HepG2 (cell line): ENCODE measurements around the gene CCNL1. TPM values are rescaled to one million over a fixed set of nuclear protein-coding genes. Genes with fewer than 3 reads are reported as not detected.

ENCODE experiments used
- ATAC-seq: fragments of 200-7000 bp; cut with Tn5 transposase; 3 replicates; pipeline ENCODE4 v1.9.1; 2020; ENCODE audit warnings: mild to moderate bottlenecking, moderate library complexity
- BruUV-seq: library from RNA; stranded (reverse); fragments of 400-500 nt; replicated peaks from 2 replicates; lab custom pipeline; 2021; lab: Mats Ljungman, UMichigan
- CTCF ChIA-PET: fragments of 300-600 bp; formaldehyde crosslinking; extraction: SDS; loops from one replicate; lab custom pipeline; 2021; ENCODE audit warnings: low total read pairs, inconsistent platforms, low intra/inter-chr PET ratio; lab: Yijun Ruan, JAX
- POLR2A ChIA-PET: fragments of 350-600 bp; sonication (Branson Sonifier 250); formaldehyde crosslinking; loops from one replicate; lab custom pipeline; 2020; ENCODE audit warnings: antibody characterized with exemption, inconsistent platforms; lab: Yijun Ruan, JAX
- DNase-seq: peaks from one replicate; pipeline ENCODE4 v3.0.0-alpha.2; 2015; ENCODE audit warnings: low spot score
- FAIRE-seq: peaks from 3 replicates; lab custom pipeline; 2011; peaks lifted over from hg19 to GRCh38; lab: Jason Lieb, UNC
- H2AFZ ChIP-seq: one replicate; pipeline ENCODE4 v1.6.1; 2011; ENCODE audit warnings: low read length, inconsistent platforms
- H3K27ac ChIP-seq: fragments of 300-600 bp; 3 replicates; pipeline ENCODE4 v1.8.0; 2011; ENCODE audit warnings: mixed run types, mild to moderate bottlenecking, mixed read lengths, low read length, inconsistent platforms; ENCODE audit not compliant: insufficient read depth; ENCODE audit errors: extremely low read length
- H3K27me3 ChIP-seq, 2 experiments: fragments of 200-600 bp in 1 of 2; 2 replicates in 1 of 2; 3 replicates in 1 of 2; pipeline versions ENCODE4 v1.6.0 to v1.8.0; 2011; ENCODE audit warnings: low read length in 2 of 2, mild to moderate bottlenecking in 2 of 2, moderate library complexity in 2 of 2, inconsistent platforms in 1 of 2; ENCODE audit not compliant: insufficient read depth in 2 of 2, control insufficient read depth in 1 of 2
- H3K36me3 ChIP-seq, 2 experiments: fragments of 200-600 bp in 1 of 2; replicated peaks in 1 of 2; 2 replicates in 1 of 2; 3 replicates in 1 of 2; pipeline versions ENCODE4 v1.5.1 to v1.8.0; 2011; ENCODE audit warnings: low read length in 2 of 2, inconsistent platforms in 1 of 2; ENCODE audit not compliant: insufficient read depth in 2 of 2, control insufficient read depth in 1 of 2
- H3K4me1 ChIP-seq: 2 replicates; pipeline ENCODE4 v1.5.1; 2012; ENCODE audit warnings: low read length, inconsistent platforms; ENCODE audit not compliant: insufficient read depth
- H3K4me2 ChIP-seq: 2 replicates; pipeline ENCODE4 v1.6.0; 2011; ENCODE audit warnings: low read depth, low read length, inconsistent platforms
- H3K4me3 ChIP-seq, 3 experiments: fragments of 200-600 bp in 1 of 3; sonication (generic), shearing (Covaris generic) in 1 of 3; replicated peaks in 1 of 3; 2 replicates each; pipeline ENCODE4 v1.5.1; 2011 to 2016; ENCODE audit warnings: low read length in 3 of 3, inconsistent platforms in 2 of 3, low read depth in 2 of 3, mild to moderate bottlenecking in 2 of 3, control low read depth in 1 of 3, mixed read lengths in 1 of 3; ENCODE audit not compliant: insufficient read depth in 1 of 3
- H3K79me2 ChIP-seq: one replicate; pipeline ENCODE4 v1.6.1; 2011; ENCODE audit warnings: low read length, inconsistent platforms; ENCODE audit not compliant: insufficient read depth
- H3K9ac ChIP-seq: 2 replicates; pipeline ENCODE4 v1.6.0; 2011; ENCODE audit warnings: mild to moderate bottlenecking, low read depth, low read length, inconsistent platforms; ENCODE audit not compliant: insufficient read depth
- H3K9me3 ChIP-seq: 2 replicates; pipeline ENCODE4 v1.5.1; 2012; ENCODE audit warnings: mild to moderate bottlenecking, low read length
- H4K20me1 ChIP-seq: 2 replicates; pipeline ENCODE4 v1.6.0; 2011; ENCODE audit warnings: inconsistent platforms, mild to moderate bottlenecking, low read length, moderate library complexity; ENCODE audit not compliant: insufficient read depth
- AGO2 ChIP-seq: fragments of 200-400 bp; formaldehyde crosslinking; optimal IDR thresholded peaks from 2 replicates; pipeline ENCODE3; 2017; ENCODE audit warnings: mild to moderate bottlenecking, low read depth, low read length, moderate library complexity
- GMEB1 ChIP-seq: sonication (generic); formaldehyde crosslinking; IDR thresholded peaks from 2 replicates; pipeline ENCODE4 v1.5.1; 2020; ENCODE audit warnings: missing genetic modification reagents, mild to moderate bottlenecking, borderline replicate concordance
- MEF2D ChIP-seq: sonication (generic); formaldehyde crosslinking; IDR thresholded peaks from 2 replicates; pipeline ENCODE4 v1.5.1; 2020; ENCODE audit warnings: mild to moderate bottlenecking, missing genetic modification reagents
- POLR2A ChIP-seq, 2 experiments: IDR thresholded peaks; 2 replicates each; pipeline ENCODE4 v1.6.1; 2011; ENCODE audit warnings: low read depth in 2 of 2, low read length in 2 of 2, mild to moderate bottlenecking in 1 of 2, moderate library complexity in 1 of 2; ENCODE audit not compliant: insufficient read depth in 1 of 2
- POLR2AphosphoS5 ChIP-seq: IDR thresholded peaks from 2 replicates; pipeline ENCODE4 v1.6.1; 2012; ENCODE audit warnings: low read depth, low read length
- RBFOX2 ChIP-seq: fragments of 200-400 bp; formaldehyde crosslinking; IDR thresholded peaks from 2 replicates; pipeline ENCODE4 v1.6.1; 2017; ENCODE audit warnings: low read depth, mild to moderate bottlenecking, low read length
- RFX1 ChIP-seq: fragments of 450-650 bp; IDR thresholded peaks from 2 replicates; pipeline ENCODE4 v1.6.1; 2017
- RFX3 ChIP-seq: IDR thresholded peaks from 2 replicates; pipeline ENCODE4 v1.6.1; 2016; ENCODE audit warnings: missing biosample characterization, missing genetic modification reagents
- TFDP1 ChIP-seq: IDR thresholded peaks from 2 replicates; pipeline ENCODE4 v1.6.1; 2016; ENCODE audit warnings: missing compliant biosample characterization, missing genetic modification reagents, borderline replicate concordance
- WGBS: methylation state at CpG from one replicate; pipeline ENCODE4 v1.1.6; 2017; ENCODE audit warnings: low lambda C conversion rate; 5-methylcytosine and 5-hydroxymethylcytosine counted together
- in situ Hi-C: cut with HindIII; loops from 2 replicates; pipeline ENCODE4 v1.10.0; 2017; ENCODE audit warnings: low pct_unique_long_range_greater_than_20kb; ENCODE audit not compliant: extremely low pct_ligation_motif_present
- intact Hi-C: fragments of 100-400 bp; cut with micrococcal nuclease; formaldehyde crosslinking; loops from one replicate; pipeline ENCODE4 v1.10.0; 2022; ENCODE audit not compliant: unreplicated experiment
- polyA plus RNA-seq, 8 experiments: library from polyadenylated mRNA; depleted of rRNA in 3 of 8; stranded (reverse) in 7 of 8; unstranded in 1 of 8; fragments of >200 nt; fragmentation: Illumina TruSeq in 4 of 8; extraction: Trizol in 4 of 8; gene quantifications; 2 replicates each; pipeline versions ENCODE4 v1.2.1 to v1.2.3, GENCODE V29; 2011 to 2016; ENCODE audit warnings: low read depth in 4 of 8, missing spikeins in 1 of 8, mixed read lengths in 1 of 8; ENCODE audit not compliant: insufficient read depth in 1 of 8
- total RNA-seq, 5 experiments: library from RNA; depleted of rRNA; stranded (reverse); fragments of >200 nt; fragmentation: Illumina TruSeq; extraction: Trizol; gene quantifications; 2 replicates each; pipeline ENCODE4 v1.2.3, GENCODE V29; 2016; ENCODE audit warnings: low read depth in 1 of 5

The CCNL1 gene
- total and polyA plus RNA-seq, 2 of the 13 experiments (the other 11 are each of a cell fraction or from before 2014, with no cell fraction given) = 151 to 303 TPM

- BruUV-seq = no TSS peak
- in situ Hi-C loops = no loop called here
- Histone ChIP-seq H3K4me2 (peak overlapping the region; percentile 85), H2AFZ (no peak overlapping the region), H3K27ac (no peak overlapping the region), H3K4me3 (peak overlapping the region; percentile 94 to 99 (median 98); a peak in 5 of 6 replicates), H3K79me2 (peaks cover 70% of the 10 kb centered on the region), H3K27me3 (no peaks in the 10 kb centered on the region), H3K36me3 (peaks cover 2 to 54% of the 10 kb centered on the region in 2 experiments), H4K20me1 (peaks cover 61% of the 10 kb centered on the region), H3K9ac (peak overlapping the region; percentile 100), H3K4me1 (peaks cover 75% of the 10 kb centered on the region), H3K9me3 (no peaks in the 10 kb centered on the region)
- DNase-seq (no peak), ATAC-seq (no peak), FAIRE-seq (no peak)
- ChIA-PET POLR2A (no interaction called here), CTCF (no interaction called here)
- intact Hi-C loops = no loop called here
- peak; percentile 50 for TF ChIP-seq RBFOX2
- no peak for TF ChIP-seq TFDP1 (CRISPR knock-in tag)
- peak in 1 of 2 experiments; percentile 17; a peak in 1 of 4 replicates for TF ChIP-seq POLR2A (IDR thresholded peaks at IDR 0.05; ENCODE audit: insufficient read depth in 1 of 2, low read depth in 2 of 2, low read length in 2 of 2)
Measured at GRCh38 chr3:157157836-157158235, 2.1 kb downstream of the CCNL1 start.

GRCh38 chr3:157156837-157157635 lies 2.9 kb downstream of the CCNL1 start:
- FAIRE-seq (no peak), ATAC-seq (no peak), DNase-seq (peak; percentile 15)
- H3K27ac ChIP-seq = no peak overlapping the region
- BruUV-seq = no TSS peak
- in situ Hi-C loops (no loop called here), intact Hi-C loops (no loop called here)
- peaks cover 2 to 61% of the 10 kb centered on the region in 2 experiments for H3K36me3 ChIP-seq
- H3K4me2 ChIP-seq = peak overlapping the region; percentile 85
- peaks cover 67% of the 10 kb centered on the region for H3K4me1 ChIP-seq
- 64% methylated on average over 7 of the region's 7 CpGs for WGBS
- no peak overlapping the region for H3K9ac ChIP-seq
- no peaks in the 10 kb centered on the region for H3K27me3 ChIP-seq
- H4K20me1 ChIP-seq = peaks cover 61% of the 10 kb centered on the region
- TF ChIP-seq RFX3 (CRISPR knock-in tag) = peak; percentile 74
- no peak for TF ChIP-seq MEF2D (CRISPR knock-in tag)
- TF ChIP-seq GMEB1 (CRISPR knock-in tag) = no peak
- TF ChIP-seq POLR2AphosphoS5 = 0 out of 2 replicates have a peak, but pooled peaks have one; percentile 10
- TF ChIP-seq AGO2 = peak; percentile 23
- TF ChIP-seq RFX1 = peak; percentile 70
- H3K4me3 ChIP-seq = peak overlapping the region; percentile 94 to 99 (median 98); a peak in 5 of 6 replicates
- H3K79me2 ChIP-seq = peaks cover 72% of the 10 kb centered on the region
- CTCF ChIA-PET = no interaction called here
- no peaks in the 10 kb centered on the region for H3K9me3 ChIP-seq
- H2AFZ ChIP-seq = no peak overlapping the region
- POLR2A ChIA-PET = interaction anchor here (1.9 to 4.2 kb wide), 2 partner anchors 9 to 18 kb away, joined by 6 to 27 read pairs; no protein-coding TSS in a partner anchor
